ENCODE measurements around the gene PDXDC1. TPM values are rescaled to one million over a fixed set of nuclear protein-coding genes. Genes with fewer than 3 reads are reported as not detected.

The PDXDC1 gene
- total RNA-seq, 4 donors from 2014 or later, result 35.3 to 91.1 (median 63.0) TPM

MicroRNAs encoded within 50 kb of the gene (microRNA counts, 767-probe panel; counts per million panel counts)
- microRNA hsa-miR-1972, result 0 counts per million in 2 donors

Small RNA genes within 50 kb of the gene (microRNA-seq; reads per million reads assigned to microRNA genes)
- gene MIR1972-1 (ENCODE audit: borderline microRNAs expressed, borderline replicate concordance) (not detected), gene MIR3180-4 (ENCODE audit: borderline microRNAs expressed, borderline replicate concordance) (not detected), gene MIR6511A1 (ENCODE audit: borderline microRNAs expressed, borderline replicate concordance) (not detected), gene MIR6511B2 (ENCODE audit: borderline microRNAs expressed, borderline replicate concordance) (not detected), gene MIR6770-1 (ENCODE audit: borderline microRNAs expressed, borderline replicate concordance) (not detected)

Small RNA genes within 50 kb of the gene (small RNA-seq; reads per million reads assigned to genes)
- gene AC138932.4 (not detected), gene MIR1972-1 (not detected), gene MIR3180-4 (not detected), gene MIR6511A1 (not detected), gene MIR6770-1 (not detected), gene RF00019 (not detected)

Other genes starting within 250 kb of the PDXDC1 start
- 10 to 100 TPM in 2 of 4 donors, not detected in 2; 11.5 to 14.4 TPM for gene NPIPA2, start 232.5 kb upstream of the PDXDC1 start, total RNA-seq
- gene NOMO1, start 141.3 kb upstream of the PDXDC1 start, total RNA-seq, result 10 to 100 TPM; 19.7 to 93.0 (median 52.0) TPM
- gene NPIPA1, start 37.6 kb upstream of the PDXDC1 start, total RNA-seq, result 100 to 1,000 TPM in 1 of 4 donors, 10 to 100 TPM in 3; 13.5 to 183 (median 59.6) TPM
- 10 to 100 TPM; 20.3 to 41.5 (median 34.8) TPM for gene NTAN1, start 81.0 kb downstream of the PDXDC1 start, total RNA-seq
- gene RRN3, start 119.2 kb downstream of the PDXDC1 start, total RNA-seq, result 10 to 100 TPM; 24.7 to 56.9 (median 38.1) TPM

Measured in uterus (tissue), 4 donors.